Measurements from ENCODE around the gene ARL5C. TPM values are rescaled to one million over a fixed set of nuclear protein-coding genes. Genes with fewer than 3 reads are reported as not detected.

ARL5C gene
- total and polyA plus RNA-seq, 4 donors: not detected

DNA sequence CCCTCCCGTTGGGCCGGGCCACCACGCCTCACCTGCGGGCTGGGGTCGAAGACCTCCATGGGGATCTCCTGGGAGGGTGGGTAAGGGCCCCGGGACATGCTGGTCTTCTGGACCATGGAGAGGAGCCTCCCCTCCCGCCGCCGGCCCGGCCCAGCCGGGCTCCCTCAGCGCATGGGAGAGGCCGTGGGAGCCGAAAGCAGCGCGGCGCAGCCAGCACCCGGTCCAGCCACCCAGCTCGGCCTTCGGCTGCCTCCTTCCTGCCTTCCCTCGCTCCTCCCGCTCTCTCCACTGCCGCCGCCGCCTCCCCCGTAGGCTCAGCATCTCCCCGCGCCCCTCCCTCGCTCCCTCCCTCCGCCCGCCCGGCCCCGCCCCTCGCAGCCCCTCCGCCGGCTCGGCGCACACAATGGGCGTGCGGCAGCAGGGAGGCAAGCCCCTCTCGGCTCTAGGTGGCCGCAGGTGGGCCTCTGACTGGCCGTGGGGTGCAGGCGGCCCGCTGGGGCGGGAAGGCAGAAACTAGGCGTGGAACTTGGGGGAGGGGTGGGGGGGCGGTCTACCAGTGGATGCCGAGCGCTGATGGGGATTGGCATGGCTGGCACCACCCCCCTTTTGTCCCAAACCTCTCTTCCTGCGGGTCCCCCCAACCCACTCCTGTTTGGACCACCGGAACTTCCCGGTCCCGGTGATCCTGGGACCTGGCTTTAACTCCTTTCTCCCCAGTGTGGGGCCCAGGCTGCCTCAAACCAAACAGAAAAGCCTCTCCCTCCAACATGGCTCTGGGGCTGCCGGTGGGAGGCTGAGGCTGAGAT is 31.6 kb upstream of the ARL5C start, which contains the start of gene CACNB1:
CACNB1 (minus strand) TSS at position 290 of the 806 bp plus-strand sequence; CDS start at position 116, 174 bp downstream.
- no peaks in the 10 kb centered on the region for H3K27me3 ChIP-seq (ENCODE audit: control insufficient read depth in 4 of 4, insufficient read depth in 4 of 4, low read length in 3 of 4)
- no peaks in the 10 kb centered on the region for H3K9me3 ChIP-seq (ENCODE audit: control insufficient read depth in 4 of 4, low read length in 3 of 4)
- DNase-seq (ENCODE audit: low spot score): peak; percentile 57
- no peak for TF ChIP-seq HNF4G (IDR thresholded peaks at IDR 0.05)
- TF ChIP-seq, protein P1, sequence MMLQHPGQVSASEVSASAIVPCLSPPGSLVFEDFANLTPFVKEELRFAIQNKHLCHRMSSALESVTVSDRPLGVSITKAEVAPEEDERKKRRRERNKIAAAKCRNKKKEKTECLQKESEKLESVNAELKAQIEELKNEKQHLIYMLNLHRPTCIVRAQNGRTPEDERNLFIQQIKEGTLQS (IDR thresholded peaks at IDR 0.05): no peak
- TF ChIP-seq, protein P2, sequence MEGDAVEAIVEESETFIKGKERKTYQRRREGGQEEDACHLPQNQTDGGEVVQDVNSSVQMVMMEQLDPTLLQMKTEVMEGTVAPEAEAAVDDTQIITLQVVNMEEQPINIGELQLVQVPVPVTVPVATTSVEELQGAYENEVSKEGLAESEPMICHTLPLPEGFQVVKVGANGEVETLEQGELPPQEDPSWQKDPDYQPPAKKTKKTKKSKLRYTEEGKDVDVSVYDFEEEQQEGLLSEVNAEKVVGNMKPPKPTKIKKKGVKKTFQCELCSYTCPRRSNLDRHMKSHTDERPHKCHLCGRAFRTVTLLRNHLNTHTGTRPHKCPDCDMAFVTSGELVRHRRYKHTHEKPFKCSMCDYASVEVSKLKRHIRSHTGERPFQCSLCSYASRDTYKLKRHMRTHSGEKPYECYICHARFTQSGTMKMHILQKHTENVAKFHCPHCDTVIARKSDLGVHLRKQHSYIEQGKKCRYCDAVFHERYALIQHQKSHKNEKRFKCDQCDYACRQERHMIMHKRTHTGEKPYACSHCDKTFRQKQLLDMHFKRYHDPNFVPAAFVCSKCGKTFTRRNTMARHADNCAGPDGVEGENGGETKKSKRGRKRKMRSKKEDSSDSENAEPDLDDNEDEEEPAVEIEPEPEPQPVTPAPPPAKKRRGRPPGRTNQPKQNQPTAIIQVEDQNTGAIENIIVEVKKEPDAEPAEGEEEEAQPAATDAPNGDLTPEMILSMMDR (IDR thresholded peaks at IDR 0.05; ENCODE audit: low read depth, low read length, missing input control): no peak
- no peak for TF ChIP-seq JUND (IDR thresholded peaks at IDR 0.05)
- TF ChIP-seq NR2F2 (IDR thresholded peaks at IDR 0.05): no peak
- TF ChIP-seq YY1 (IDR thresholded peaks at IDR 0.05): no peak
- TF ChIP-seq GABPA (IDR thresholded peaks at IDR 0.05 in 1 of 2, conservative IDR thresholded peaks at IDR 0.05 in 1 of 2): no peak
- TF ChIP-seq FOXA1 (IDR thresholded peaks at IDR 0.05): no peak
- peak within 1 kb of the TSS; percentile 45 to 60 (median 49) for H3K4me3 ChIP-seq (ENCODE audit: low read depth in 1 of 3, low read length in 3 of 3)
- no peak within 1 kb of the TSS for H3K9ac ChIP-seq (ENCODE audit: low read depth in 1 of 2, low read length in 2 of 2)
- whole genome bisulfite sequencing: 2% methylated on average over 55 of the region's 55 CpGs
- peaks cover 7 to 22% (median 15%) of the 10 kb centered on the region in 4 donors for H3K4me1 ChIP-seq (ENCODE audit: control insufficient read depth in 4 of 4, insufficient read depth in 4 of 4, low read length in 3 of 4)
- peaks cover 6 to 12% (median 9%) of the 10 kb centered on the region in 4 donors for H3K36me3 ChIP-seq (ENCODE audit: control insufficient read depth in 4 of 4, insufficient read depth in 3 of 4, low read depth in 1 of 4, low read length in 3 of 4)
- no peak within 1 kb of the TSS for H3K27ac ChIP-seq (ENCODE audit: low read depth in 1 of 2, low read length in 2 of 2)

DNA sequence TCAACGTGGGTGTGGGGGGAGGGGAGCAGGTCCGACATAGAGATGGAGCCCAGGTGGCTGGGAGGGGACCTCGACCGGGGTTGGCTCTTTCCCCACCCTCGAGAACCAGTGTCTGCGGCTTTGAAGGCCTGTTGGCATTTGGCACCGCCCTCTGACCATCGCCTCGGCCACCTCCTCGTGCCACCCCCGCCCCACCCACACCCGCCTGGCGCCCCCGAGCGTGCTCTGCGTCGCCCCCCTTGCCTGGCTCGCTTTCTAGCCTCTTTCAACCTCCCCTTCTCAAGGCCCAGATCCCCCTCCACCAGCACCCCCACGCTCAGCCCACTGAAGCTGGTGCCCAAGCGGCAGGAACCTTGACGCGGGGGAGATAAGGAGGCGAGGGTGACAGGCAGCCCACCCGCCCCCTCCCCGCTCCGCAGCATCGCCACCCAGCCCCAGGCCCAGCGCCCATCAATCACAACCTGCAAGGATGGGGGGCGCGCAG is 30.9 kb upstream of the ARL5C start:
- Histone ChIP-seq H3K9ac (ENCODE audit: low read depth in 1 of 2, low read length in 2 of 2) (no peak overlapping the region), H3K4me3 (ENCODE audit: low read depth in 1 of 3, low read length in 3 of 3) (peak overlapping the region in 1 of 3 donors; percentile 60), H3K27ac (ENCODE audit: low read depth in 1 of 2, low read length in 2 of 2) (no peak overlapping the region), H3K36me3 (ENCODE audit: control insufficient read depth in 4 of 4, insufficient read depth in 3 of 4, low read depth in 1 of 4, low read length in 3 of 4) (peaks cover 2 to 5% (median 3%) of the 10 kb centered on the region in 4 donors), H3K4me1 (ENCODE audit: control insufficient read depth in 4 of 4, insufficient read depth in 4 of 4, low read length in 3 of 4) (peaks cover 7 to 20% (median 14%) of the 10 kb centered on the region in 4 donors), H3K9me3 (ENCODE audit: control insufficient read depth in 4 of 4, low read length in 3 of 4) (no peaks in the 10 kb centered on the region), H3K27me3 (ENCODE audit: control insufficient read depth in 4 of 4, insufficient read depth in 4 of 4, low read length in 3 of 4) (no peaks in the 10 kb centered on the region)
- no peak for DNase-seq (ENCODE audit: low spot score)
- 4% methylated on average over 30 of the region's 30 CpGs for WGBS
- TF ChIP-seq RXRA (IDR thresholded peaks at IDR 0.05): no peak

DNA sequence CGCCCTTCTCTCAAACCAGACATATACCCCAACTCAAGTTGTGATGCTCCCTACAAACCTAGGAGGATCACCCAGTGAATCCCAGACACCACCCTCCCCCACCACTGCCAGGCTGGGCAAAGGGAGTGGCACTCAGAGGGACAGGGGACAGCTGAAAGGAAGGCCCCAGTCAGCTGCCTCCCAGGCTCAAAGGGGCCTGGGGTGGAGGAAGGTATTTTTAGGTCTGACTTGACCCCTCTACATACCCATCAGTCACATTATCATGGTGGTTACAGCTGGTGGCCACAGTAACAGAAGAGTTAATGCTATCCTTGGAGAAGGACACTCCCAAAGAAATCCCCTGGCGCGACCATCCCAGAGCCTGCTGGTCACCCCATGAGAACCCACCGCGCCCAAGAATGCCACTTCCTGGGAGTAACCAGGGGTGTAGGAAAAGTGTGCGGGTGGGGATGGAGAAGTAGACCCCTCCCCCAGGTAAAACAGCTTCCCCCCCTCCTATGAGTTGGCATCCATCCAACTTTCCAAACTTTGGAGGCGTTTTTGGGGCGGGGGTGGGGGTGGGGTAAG is 30.4 kb upstream of the ARL5C start:
- H3K4me3 ChIP-seq (ENCODE audit: low read depth in 1 of 3, low read length in 3 of 3): peak overlapping the region in 1 of 3 donors; percentile 60
- no peak for DNase-seq (ENCODE audit: low spot score)
- H3K9me3 ChIP-seq (ENCODE audit: control insufficient read depth in 4 of 4, low read length in 3 of 4): no peaks in the 10 kb centered on the region
- no peak overlapping the region for H3K9ac ChIP-seq (ENCODE audit: low read depth in 1 of 2, low read length in 2 of 2)
- no peaks in the 10 kb centered on the region for H3K27me3 ChIP-seq (ENCODE audit: control insufficient read depth in 4 of 4, insufficient read depth in 4 of 4, low read length in 3 of 4)
- no peaks in the 10 kb centered on the region for H3K36me3 ChIP-seq (ENCODE audit: control insufficient read depth in 4 of 4, insufficient read depth in 3 of 4, low read depth in 1 of 4, low read length in 3 of 4)
- H3K4me1 ChIP-seq (ENCODE audit: control insufficient read depth in 4 of 4, insufficient read depth in 4 of 4, low read length in 3 of 4): peaks cover 6 to 18% (median 12%) of the 10 kb centered on the region in 4 donors
- 53% methylated on average over 8 of the region's 8 CpGs for WGBS
- no peak overlapping the region for H3K27ac ChIP-seq (ENCODE audit: low read depth in 1 of 2, low read length in 2 of 2)
- no peak for TF ChIP-seq JUND (IDR thresholded peaks at IDR 0.05)

Measured in liver (tissue), 9 donors.